HCT116 (cell line): Measurements from ENCODE around the gene CHN1.

Experiments used
- CTCF ChIP-seq, 3 experiments: fragments of 200-600 bp in 1 of 3; sonication (generic) in 1 of 3; IDR thresholded peaks in 2 of 3; conservative IDR thresholded peaks in 1 of 3; 2 replicates each; pipeline ENCODE4 v1.5.1; 2012 to 2017; ENCODE audit warnings: low read depth in 2 of 3, low read length in 2 of 3, antibody characterized with exemption in 1 of 3, borderline replicate concordance in 1 of 3, control low read depth in 1 of 3, mild to moderate bottlenecking in 1 of 3, mixed read lengths in 1 of 3, mixed run types in 1 of 3, moderate library complexity in 1 of 3; ENCODE audit not compliant: insufficient read depth in 1 of 3
- EGR1 ChIP-seq: IDR thresholded peaks from 2 replicates; pipeline ENCODE4 v1.6.1; 2012; ENCODE audit warnings: low read depth
- EZH2 ChIP-seq: fragments of 200-600 bp; sonication (generic); IDR thresholded peaks from 2 replicates; pipeline ENCODE4 v1.6.1; 2017; ENCODE audit warnings: antibody characterized with exemption, mixed run types
- EZH2phosphoT487 ChIP-seq: fragments of 200-600 bp; IDR thresholded peaks from 2 replicates; pipeline ENCODE4 v1.6.1; 2018; ENCODE audit warnings: antibody characterized with exemption, borderline replicate concordance
- POLR2A ChIP-seq: IDR thresholded peaks from 2 replicates; pipeline ENCODE4 v1.7.0; 2011; ENCODE audit warnings: borderline replicate concordance; ENCODE audit not compliant: insufficient read depth, insufficient read length; ENCODE audit errors: extremely low read depth
- POLR2AphosphoS5 ChIP-seq: IDR thresholded peaks from 2 replicates; pipeline ENCODE4 v1.6.1; 2011; ENCODE audit warnings: mild to moderate bottlenecking, low read depth, low read length, moderate library complexity
- SIN3A ChIP-seq: IDR thresholded peaks from 2 replicates; pipeline ENCODE4 v1.6.1; 2012; ENCODE audit warnings: low read depth
- TCF7L2 ChIP-seq: IDR thresholded peaks from 2 replicates; pipeline ENCODE4 v1.7.0; 2011; ENCODE audit warnings: borderline replicate concordance, inconsistent platforms; ENCODE audit not compliant: insufficient read depth, insufficient read length; ENCODE audit errors: extremely low read depth
- YY1 ChIP-seq: IDR thresholded peaks from 2 replicates; pipeline ENCODE4 v1.6.1; 2011; ENCODE audit warnings: low read length, low read depth, moderate library complexity, mild to moderate bottlenecking; ENCODE audit not compliant: insufficient replicate concordance; ENCODE audit errors: extremely low read depth
- ZNF274 ChIP-seq: fragments of 200-500 bp; sonication (Bioruptor generic); IDR thresholded peaks from 2 replicates; pipeline ENCODE4 v1.6.1; 2014; ENCODE audit warnings: mild to moderate bottlenecking, low read depth, low read length, inconsistent platforms
- TF ChIP-seq, protein P1 (sequence below): IDR thresholded peaks from 2 replicates; pipeline ENCODE4 v1.6.1; 2012

- TF ChIP-seq TCF7L2 (no peak), CTCF (IDR thresholded peaks at IDR 0.05 in 2 of 3, conservative IDR thresholded peaks at IDR 0.05 in 1 of 3; ENCODE audit: borderline replicate concordance in 1 of 3, insufficient read depth in 1 of 3, low read depth in 2 of 3, low read length in 2 of 3) (no peak), POLR2AphosphoS5 (no peak), POLR2A (no peak), ZNF274 (no peak), SIN3A (no peak), EZH2phosphoT487 (no peak), EGR1 (no peak), YY1 (no peak), EZH2 (no peak)
- TF ChIP-seq, protein P1, sequence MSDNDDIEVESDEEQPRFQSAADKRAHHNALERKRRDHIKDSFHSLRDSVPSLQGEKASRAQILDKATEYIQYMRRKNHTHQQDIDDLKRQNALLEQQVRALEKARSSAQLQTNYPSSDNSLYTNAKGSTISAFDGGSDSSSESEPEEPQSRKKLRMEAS = no peak
Measured at GRCh38 chr2:174870787-174871186, 134.4 kb downstream of the CHN1 start.
